HG03039 (cell line): ENCODE results near the gene RAD9A.

Experiments used
- ATAC-seq: cut with Tn5 transposase; IDR thresholded peaks from one replicate; pipeline ENCODE4 v1.9.1; 2021; ENCODE audit warnings: mild to moderate bottlenecking, moderate library complexity; ENCODE audit not compliant: unreplicated experiment

RAD9A gene

GRCh38 chr11:67437809-67438157, 46.0 kb downstream of the RAD9A start:
- ATAC-seq = no peak

GRCh38 chr11:67438158-67438902, 46.5 kb downstream of the RAD9A start:
- no peak for ATAC-seq

- ATAC-seq = no peak
These were observed 47.8 kb downstream of the RAD9A start for GRCh38 chr11:67439321-67440228.

- ATAC-seq = no peak
These were observed 48.7 kb downstream of the RAD9A start for GRCh38 chr11:67440229-67441097.

GRCh38 chr11:67441098-67441563, 49.3 kb downstream of the RAD9A start:
- no peak for ATAC-seq

GRCh38 chr11:67441731-67442351, 50.1 kb downstream of the RAD9A start:
- no peak for ATAC-seq

GRCh38 chr11:67442504-67443404, 51.0 kb downstream of the RAD9A start:
- ATAC-seq = no peak

- no peak for ATAC-seq
These were observed 53.7 kb downstream of the RAD9A start for GRCh38 chr11:67445515-67445914.
